HEK293T (cell line): ENCODE results near the gene DFFA.

Experiments used
- LEF1 ChIP-seq: fragments of 450-650 bp; IDR thresholded peaks from 2 replicates; pipeline ENCODE4 v1.6.1; 2017; ENCODE audit warnings: mild to moderate bottlenecking, borderline replicate concordance
- TARDBP ChIP-seq: fragments of 450-650 bp; IDR thresholded peaks from 2 replicates; pipeline ENCODE4 v1.6.1; 2016

DNA sequence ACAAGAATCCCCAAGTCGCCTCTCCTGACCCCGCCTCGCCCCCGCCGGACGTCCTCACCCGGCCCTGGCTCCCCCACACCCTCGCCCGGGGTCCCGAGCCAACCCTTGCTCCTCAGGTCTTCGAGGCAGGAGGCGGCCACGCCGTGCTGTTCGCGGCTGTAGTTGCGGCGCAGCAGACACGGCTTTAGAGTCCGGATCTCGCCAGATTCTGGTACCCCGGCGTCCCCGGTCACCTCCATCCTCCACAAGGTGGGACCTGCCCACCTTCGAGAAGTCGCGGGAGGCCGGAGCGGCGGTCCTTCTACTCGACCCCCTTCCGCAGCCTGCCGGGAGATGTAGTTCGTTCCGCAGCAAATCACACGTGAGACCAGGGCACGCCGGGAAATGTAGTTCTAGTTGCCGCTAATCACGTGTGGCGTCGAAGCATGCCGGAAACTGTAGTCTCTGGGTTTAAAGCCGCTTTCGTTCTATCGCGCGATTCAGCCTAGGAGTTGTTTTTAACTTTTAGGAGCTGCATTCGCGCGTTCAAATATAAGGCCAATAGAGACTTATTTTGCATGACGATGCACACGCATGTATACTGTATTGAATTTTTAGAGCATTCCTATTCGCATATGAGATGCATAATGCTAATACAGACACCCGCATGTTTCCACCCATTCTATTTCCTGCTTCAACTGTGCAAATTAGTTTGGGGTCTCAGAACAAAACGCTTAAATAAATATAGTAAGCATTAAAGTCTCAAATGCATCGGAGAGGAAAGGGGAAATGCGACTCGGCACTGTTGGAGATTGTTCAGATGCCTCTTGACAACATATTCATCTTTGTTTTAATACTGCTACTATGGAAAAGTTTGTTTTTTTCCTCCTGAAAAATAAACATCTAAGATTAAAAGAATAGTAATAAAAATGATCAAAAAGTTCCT lies at the start of gene DFFA:
- TF ChIP-seq LEF1 (no peak), TARDBP (no peak)
